Activated CD4-positive, CD25-positive, alpha-beta regulatory T cell treated with anti-CD3 and anti-CD28 coated beads, Interleukin-2, amount 50 U/mL, for 16 hours (primary cell): Measurements from ENCODE around the gene PREX1.
"Not testable (repeated sequence)": the region's sequence is repeated elsewhere in the genome, so short reads cannot be mapped to it uniquely, and the experiment has no call there.

Experiments
- DNase-seq: peaks from one replicate; pipeline ENCODE4 v3.0.0-alpha.2; 2020; ENCODE audit warnings: low read depth, low spot score

Gene PREX1

GRCh38 chr20:48812600-48813445 is 15.0 kb downstream of the PREX1 start:
- no peak for DNase-seq

- not testable (repeated sequence) for DNase-seq
Measured at GRCh38 chr20:48812114-48812513, 15.7 kb downstream of the PREX1 start.

- DNase-seq: no peak
Measured at GRCh38 chr20:48809673-48810072, 18.1 kb downstream of the PREX1 start.

GRCh38 chr20:48808382-48809034 is 19.3 kb downstream of the PREX1 start:
- DNase-seq: no peak

- DNase-seq: no peak
Measured at GRCh38 chr20:48807586-48808381, 20.0 kb downstream of the PREX1 start.

GRCh38 chr20:48807051-48807450 is 20.7 kb downstream of the PREX1 start:
- no peak for DNase-seq

GRCh38 chr20:48805716-48806115 is 22.1 kb downstream of the PREX1 start:
- no peak for DNase-seq

GRCh38 chr20:48805286-48805685 is 22.5 kb downstream of the PREX1 start:
- no peak for DNase-seq

- DNase-seq: no peak
Measured at GRCh38 chr20:48804300-48804980, 23.4 kb downstream of the PREX1 start.

GRCh38 chr20:48803176-48804053 is 24.4 kb downstream of the PREX1 start:
- DNase-seq: no peak

- DNase-seq: no peak
Measured at GRCh38 chr20:48802647-48803046, 25.2 kb downstream of the PREX1 start.

GRCh38 chr20:48802216-48802615 is 25.6 kb downstream of the PREX1 start:
- DNase-seq: no peak

- DNase-seq: no peak
Measured at GRCh38 chr20:48801197-48801596, 26.6 kb downstream of the PREX1 start.

- DNase-seq: no peak
Measured at GRCh38 chr20:48800177-48800576, 27.6 kb downstream of the PREX1 start.

GRCh38 chr20:48799328-48800105 is 28.3 kb downstream of the PREX1 start:
- DNase-seq: no peak

GRCh38 chr20:48797850-48798747 is 29.7 kb downstream of the PREX1 start:
- DNase-seq: no peak

- no peak for DNase-seq
Measured at GRCh38 chr20:48797275-48797825, 30.4 kb downstream of the PREX1 start.

- no peak for DNase-seq
Measured at GRCh38 chr20:48795732-48796131, 32.1 kb downstream of the PREX1 start.
